ENCODE measurements around the gene PRDM16. TPM values are rescaled to one million over a fixed set of nuclear protein-coding genes. Genes with fewer than 3 reads are reported as not detected.

Gene PRDM16
- total RNA-seq, 1 donor from 2014 or later, result 0.07 TPM

DNA sequence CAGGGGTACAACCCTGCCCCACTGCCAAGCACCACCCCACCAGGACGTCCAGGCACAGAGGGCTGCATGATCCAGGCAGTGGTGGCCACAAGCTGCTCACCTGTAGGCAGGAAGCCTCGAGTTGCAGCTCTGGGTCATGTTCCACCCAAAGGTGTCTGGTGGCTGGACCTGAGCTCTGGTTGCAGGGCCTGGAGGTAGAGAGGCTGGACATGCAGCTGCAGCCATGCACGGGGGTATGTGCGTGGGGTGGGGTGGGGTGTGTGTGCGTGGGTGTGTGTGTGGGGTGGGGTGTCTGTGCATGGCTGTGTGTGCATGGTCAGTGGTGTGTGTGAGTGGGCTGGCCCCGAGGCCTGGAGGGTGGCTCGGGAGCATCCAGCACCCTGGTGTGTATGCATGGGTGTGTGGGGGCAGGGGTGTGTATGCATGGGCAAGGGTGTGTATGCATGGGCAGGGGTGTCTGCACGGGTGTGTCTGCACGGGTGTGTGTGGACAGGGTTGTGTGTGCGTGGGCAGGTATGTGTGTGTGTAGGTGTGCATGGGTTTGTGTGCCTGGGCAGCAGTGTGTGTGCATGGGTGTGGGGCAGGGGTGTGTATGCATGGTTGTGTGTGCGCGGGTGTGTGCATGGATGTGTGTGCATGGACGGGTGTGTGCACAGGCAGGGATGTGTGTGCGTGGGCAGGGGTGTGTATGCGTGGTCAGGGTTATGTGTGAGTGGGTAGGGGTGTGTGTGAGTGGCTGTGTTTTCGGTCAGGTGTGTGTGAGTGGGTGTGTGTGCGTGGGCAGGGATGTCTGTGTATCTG lies 401.0 kb downstream of the PRDM16 start:
- intact Hi-C loops (cut with micrococcal nuclease), result no loop called here

DNA sequence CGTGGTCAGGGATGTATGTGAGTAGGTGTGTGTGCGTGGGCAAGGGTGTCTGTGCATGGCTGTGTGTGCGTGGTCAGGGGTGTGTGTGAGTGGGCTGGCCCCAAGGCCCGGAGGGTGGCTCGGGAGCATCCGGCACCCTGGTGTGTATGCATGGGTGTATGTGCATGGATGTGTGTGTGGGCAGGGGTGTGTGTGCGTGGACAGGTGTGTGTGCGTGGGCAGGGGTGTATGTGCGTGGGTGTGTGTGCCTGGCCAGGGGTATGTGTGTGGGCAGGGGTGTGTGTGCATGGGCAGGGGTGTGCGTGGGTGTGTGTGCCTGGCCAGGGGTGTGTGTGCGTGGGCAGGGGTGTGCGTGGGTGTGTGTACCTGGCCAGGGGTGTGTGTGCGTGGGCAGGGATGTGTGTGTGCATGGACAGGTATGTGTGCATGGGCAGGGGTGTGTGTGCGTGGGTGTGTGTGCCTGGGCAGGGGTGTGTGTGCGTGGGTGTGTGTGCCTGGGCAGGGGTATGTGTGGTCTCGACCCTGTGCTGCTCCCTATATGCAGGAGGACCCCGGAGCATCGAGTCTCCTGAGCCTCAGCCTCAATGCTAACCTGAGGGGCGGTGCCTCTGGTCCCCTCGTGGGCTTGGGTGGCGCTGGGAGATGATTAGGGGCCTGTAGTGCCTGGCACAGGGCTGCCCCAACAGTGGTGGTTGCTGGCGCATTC lies 401.8 kb downstream of the PRDM16 start:
- intact Hi-C loops (cut with micrococcal nuclease), result no loop called here

DNA sequence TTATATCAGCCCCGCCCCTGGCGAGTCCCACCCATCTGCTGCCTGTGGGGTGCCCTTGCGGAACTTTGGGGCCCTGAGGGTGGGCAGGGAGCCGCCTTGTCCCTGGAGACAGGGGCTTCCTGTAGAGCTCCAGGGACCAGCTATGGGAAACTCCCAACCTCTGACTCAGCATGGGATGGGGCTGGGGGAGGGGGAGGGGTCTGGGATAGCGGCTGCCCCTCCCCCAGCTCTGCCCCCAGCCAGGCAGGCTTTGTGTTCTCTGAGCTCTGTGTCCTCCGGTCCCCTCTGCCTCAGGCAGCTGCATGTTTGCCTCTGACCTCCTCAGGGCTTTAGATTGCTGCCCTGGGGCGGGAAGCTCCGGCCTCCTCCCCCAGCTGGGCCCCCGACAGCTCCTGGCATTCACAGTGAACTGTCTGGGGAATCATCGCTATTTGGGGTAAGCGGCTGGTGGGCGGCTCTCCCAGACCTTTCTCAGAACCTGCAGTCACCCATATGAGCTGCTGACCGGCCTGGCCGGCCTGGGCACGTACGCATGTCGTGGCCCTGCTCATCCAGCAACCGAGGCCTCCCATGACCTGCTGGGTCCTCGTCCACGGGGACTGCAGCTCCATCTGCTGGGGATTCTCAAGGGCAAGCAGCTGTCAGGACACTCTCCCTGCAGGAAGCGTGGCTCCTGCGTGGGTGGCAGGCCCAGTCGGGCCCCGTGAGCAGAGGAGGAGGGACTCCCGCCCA lies 402.5 kb downstream of the PRDM16 start:
- intact Hi-C loops (cut with micrococcal nuclease), result no loop called here

DNA sequence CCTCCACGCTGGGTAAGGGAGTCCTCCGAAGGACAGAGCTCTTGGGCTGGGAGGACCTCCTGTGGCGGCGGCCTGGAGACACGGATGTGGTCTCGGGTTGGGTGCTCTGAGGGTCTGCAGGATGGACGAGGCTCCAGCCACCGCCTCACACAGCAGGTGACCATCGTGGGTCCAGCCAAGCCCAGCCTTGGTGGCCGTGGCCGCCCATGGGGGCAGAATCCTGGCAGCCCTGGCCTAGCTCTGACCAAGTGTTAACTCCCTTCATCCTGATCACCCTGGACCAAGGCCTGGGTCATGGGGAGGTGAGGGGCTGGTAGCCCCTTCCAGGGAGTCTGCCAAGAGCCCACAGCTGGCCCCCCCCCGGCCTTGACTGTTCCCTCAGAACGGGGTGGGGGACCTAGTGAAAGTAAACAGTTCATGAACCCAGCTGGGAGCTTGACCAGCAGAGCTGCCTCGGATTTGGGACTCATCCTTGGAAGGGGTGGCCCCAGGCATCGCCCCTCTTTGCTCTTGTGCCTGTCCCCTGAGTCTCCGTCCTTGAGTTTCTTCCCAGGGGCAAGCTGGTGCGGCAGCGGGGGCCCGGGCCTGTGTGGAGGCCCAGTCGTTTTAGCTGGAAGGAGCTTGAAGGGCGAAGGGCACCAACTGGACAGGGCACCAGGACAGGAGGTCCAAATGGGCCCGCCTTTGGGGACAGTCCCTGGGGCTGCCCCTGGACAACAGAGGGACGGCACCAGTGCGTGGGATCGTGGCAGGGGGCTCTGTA lies 403.3 kb downstream of the PRDM16 start:
- intact Hi-C loops (cut with micrococcal nuclease), result no loop called here

DNA sequence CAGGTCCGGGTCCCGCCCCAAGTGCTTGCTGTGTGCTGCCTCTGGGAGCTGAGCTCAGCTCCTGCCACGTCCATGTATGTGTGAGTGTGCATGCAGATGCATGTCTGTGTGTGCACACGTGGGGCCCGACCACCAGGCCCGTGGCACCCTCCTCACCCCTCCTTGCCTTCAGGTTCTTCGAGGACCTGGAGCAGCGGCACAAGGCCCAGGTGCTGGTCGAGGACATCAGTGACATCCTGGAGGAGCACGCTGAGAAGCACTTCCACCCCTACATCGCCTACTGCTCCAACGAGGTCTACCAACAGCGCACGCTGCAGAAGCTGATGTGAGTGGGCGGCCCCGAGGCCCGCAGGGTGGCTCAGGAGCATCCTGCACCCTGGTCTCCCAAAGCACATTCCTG lies 403.9 kb downstream of the PRDM16 start:
- intact Hi-C loops (cut with micrococcal nuclease), result no loop called here

DNA sequence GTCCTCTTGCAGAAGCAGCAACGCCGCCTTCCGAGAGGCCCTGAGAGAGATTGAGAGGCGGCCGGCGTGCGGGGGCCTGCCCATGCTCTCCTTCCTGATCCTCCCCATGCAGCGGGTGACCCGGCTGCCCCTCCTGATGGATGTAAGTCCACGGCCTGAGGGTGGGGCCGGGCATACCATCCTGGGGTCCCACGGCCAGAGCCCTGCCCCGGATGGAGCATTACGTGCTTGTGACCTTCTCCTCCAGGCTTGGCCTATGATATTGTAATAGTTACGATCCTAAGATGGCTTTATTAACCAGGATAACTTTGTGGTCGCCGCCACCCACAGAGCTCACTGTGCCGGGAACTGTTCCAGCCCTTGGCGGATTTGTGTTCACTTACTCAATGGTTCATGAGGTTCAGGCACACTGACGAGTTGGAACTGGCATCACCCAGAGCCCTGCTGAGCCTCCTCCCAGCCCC lies 404.4 kb downstream of the PRDM16 start:
- intact Hi-C loops (cut with micrococcal nuclease), result no loop called here

DNA sequence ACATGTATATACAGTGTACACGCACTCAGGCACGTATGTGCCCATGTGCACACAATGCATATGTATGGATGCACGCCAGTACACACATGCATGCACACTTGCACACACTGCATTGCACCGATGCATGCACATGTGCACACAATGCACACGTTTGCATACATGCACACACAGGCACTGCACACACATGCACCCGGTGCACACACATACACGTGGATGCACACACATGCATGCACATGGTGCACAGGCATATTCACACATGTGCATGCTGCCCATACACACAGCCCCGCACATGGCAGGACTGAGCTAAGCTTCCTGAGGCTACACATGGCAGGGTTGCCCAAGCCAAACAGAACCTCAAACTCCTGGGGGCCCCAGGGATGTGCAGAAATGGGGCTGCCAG lies 405.0 kb downstream of the PRDM16 start:
- intact Hi-C loops (cut with micrococcal nuclease), result no loop called here

DNA sequence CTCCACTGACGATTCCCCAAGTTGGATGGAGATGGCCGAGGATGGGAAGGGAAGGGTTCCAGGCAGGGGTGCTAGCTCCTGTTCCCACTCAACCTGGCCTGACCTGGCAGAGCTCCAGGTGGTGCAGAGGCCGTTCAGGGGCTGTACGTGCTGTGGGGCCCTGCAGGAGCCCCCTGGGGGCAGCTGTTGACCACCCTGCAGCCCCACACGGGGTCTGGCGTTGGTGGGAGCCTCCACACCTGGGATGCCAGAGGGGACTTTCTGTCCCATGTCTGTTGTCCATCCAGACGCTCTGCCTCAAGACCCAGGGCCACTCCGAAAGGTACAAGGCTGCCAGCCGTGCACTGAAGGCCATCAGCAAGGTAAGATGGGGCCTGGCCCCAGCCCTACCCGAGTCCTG lies 405.4 kb downstream of the PRDM16 start:
- intact Hi-C loops (cut with micrococcal nuclease), result no loop called here

DNA sequence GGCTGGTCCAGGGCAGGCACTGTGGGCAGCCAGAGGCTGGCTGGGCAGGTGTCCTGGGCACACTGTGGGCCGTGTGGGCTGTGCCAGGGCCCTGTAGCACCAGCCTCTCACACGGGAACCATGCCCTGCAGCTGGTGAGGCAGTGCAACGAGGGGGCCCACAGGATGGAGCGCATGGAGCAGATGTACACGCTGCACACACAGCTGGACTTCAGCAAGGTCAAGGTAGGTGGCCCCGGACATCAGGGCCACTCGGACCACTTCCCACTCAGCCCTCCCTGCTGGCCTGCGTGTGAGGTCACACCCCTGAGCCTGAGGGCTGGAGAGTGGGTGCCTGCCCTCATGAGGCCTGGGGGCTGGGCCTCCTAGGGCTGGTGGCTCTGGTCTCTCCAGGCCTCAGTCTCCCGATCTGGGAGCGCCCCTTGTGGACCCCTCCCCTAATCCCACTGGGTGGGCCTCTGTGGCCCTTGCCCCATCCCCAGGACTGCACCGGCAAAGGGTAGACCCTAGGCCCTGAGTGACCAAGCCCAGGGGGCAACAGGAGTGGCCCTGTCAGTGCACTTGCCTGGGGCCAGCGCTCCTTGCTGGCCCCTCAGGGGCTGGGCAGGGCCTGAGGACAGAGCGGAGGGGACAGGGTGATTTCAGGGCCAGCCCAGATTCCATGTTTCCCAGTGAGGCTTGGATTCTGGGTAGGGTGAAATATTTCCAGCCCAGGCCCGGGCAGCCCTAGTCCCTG lies 407.0 kb downstream of the PRDM16 start:
- intact Hi-C loops (cut with micrococcal nuclease), result no loop called here

DNA sequence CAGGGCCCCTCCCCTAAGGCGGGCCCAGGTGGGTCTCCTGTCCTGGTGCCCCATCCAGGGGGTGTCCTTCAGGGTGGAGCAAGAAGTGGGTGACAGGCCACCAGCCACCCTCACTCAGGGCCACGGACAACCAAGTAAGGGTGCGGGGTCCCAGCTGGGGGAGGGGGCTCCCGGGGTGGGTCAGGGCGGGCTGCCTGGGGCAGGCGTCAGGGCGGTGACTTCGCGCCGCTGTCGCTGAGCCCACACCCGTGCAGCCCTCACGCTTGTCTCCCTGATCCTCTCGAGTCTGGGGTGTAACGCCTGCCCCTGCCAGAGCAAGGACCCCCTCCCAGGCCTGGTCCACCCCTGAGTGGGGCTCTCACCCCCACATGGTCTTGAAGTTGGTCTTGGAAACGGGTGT lies 407.7 kb downstream of the PRDM16 start:
- intact Hi-C loops (cut with micrococcal nuclease), result no loop called here

DNA sequence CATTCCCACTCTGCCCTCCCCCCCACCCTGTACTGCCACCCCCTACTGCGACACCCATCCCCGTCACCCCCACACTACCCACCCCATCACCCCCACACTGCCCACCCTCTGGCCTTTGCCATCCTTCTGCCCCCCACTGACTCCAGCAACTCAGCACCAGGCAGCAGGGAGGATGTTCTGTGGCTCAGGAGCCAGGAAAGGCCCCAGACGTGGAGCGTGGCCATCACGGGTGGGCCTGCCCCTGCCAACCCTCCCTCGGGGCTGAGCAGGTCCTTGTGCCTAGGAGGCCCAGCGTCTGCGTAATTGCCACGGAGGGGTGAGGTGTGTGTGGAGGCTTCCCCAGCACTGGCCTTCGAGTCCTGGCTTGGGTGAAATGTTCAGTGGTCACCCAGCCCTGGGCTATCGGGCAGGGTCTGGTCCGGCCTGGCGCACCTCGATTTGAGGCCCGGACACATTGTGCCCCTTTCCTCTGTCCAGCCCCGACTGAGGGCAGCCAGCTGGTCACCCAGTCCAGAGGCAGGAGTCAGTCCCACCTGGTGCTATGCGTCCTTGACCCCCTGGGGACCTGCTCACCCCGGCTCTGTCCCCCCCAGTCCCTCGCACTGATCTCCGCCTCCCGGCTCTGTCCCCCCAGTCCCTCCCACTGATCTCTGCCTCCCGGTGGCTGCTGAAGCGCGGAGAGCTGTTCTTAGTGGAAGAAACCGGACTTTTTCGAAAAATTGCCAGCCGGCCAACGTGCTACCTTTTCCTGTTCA lies 408.4 kb downstream of the PRDM16 start:
- intact Hi-C loops (cut with micrococcal nuclease), result no loop called here

DNA sequence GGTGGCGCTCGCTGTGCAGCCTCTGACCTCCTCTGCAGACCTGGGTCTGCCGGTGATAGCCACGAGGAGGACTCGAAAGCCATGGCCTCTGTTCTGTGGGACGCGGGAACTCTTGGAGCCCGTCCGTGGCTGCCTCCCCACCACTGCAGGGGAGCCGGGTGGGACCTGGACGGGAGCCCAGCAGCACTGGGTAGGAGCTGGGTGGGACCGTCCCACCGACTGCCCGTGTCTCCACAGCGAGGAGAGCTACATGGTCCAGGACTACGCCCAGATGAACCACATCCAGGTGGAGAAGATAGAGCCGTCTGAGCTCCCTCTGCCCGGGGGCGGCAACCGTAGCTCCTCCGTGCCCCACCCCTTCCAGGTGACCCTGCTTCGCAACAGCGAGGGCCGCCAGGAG lies 409.2 kb downstream of the PRDM16 start:
- intact Hi-C loops (cut with micrococcal nuclease), result no loop called here

DNA sequence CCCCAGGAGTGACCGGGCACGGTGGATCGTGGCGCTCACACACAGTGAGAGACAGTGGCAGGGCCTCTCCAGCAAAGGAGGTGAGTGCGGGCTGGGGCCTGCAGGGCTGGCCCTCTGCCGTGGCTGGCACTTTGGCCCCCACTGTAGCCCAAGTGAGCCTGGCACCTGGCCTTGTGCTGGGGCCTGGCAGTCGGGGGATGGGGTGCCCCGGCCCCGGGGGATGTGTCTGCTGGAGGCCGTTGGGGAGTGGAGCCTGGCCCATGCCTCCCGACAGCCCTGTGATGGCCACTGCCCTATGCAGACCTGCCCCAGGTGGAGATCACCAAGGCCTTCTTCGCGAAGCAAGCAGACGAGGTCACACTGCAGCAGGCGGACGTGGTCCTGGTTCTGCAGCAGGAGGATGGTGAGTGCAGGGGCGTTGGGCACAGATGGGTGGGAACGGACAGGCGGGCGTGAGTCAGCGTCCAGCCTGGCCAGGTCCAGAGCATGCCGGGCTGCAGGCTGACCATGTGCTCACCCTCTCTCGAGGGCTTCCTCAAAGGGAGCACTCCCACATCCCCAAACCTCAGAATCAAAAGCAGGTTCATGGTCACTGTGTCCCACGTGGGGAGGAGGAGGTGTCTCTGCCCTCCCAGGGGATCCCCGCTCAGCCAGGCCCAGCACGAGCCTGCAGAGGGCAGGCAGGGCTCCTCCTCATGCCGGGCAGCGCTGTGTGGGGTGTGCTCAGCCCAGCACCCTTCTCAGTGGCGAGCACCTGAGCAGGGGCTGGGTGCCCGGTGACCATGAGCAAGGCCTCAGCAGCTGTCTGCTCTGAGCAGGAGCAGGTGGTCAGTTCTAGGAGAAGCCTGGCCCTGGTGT lies 410.7 kb downstream of the PRDM16 start:
- intact Hi-C loops (cut with micrococcal nuclease), result no loop called here

DNA sequence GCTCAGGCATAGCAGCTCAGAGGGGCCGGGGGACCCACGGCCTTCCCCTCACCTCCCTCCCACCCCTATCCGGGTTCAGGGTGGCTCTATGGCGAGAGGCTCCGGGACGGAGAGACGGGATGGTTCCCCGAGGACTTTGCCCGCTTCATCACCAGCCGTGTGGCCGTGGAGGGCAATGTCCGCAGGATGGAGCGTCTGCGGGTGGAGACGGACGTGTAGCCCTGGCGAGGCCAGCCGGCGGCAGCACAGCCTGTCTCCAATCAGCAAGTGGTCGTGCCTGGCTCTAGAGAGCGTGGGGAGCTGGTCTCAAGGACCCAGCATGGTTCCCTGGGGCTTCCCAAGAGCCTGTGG lies 411.3 kb downstream of the PRDM16 start:
- intact Hi-C loops (cut with micrococcal nuclease), result no loop called here

DNA sequence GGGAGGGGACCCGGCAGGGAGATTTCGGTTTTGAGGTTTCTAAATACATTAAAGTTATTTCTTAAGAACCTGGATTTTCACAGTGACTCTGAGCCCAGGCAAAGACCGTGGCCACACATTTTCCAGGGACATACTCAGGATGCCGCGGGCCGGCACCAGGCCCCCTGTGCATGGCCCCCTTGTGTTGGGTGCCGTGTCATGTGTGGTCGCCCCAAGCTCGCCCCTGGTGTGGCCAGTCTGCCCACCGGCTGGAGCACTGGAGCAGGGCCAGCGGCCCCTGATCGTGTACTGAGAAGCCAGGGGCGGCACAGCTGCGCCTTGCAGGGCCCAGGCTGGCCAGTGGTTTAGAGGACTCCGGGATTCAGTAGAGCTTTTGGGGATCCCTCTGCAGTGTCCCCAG lies 412.0 kb downstream of the PRDM16 start:
- intact Hi-C loops (cut with micrococcal nuclease), result no loop called here

DNA sequence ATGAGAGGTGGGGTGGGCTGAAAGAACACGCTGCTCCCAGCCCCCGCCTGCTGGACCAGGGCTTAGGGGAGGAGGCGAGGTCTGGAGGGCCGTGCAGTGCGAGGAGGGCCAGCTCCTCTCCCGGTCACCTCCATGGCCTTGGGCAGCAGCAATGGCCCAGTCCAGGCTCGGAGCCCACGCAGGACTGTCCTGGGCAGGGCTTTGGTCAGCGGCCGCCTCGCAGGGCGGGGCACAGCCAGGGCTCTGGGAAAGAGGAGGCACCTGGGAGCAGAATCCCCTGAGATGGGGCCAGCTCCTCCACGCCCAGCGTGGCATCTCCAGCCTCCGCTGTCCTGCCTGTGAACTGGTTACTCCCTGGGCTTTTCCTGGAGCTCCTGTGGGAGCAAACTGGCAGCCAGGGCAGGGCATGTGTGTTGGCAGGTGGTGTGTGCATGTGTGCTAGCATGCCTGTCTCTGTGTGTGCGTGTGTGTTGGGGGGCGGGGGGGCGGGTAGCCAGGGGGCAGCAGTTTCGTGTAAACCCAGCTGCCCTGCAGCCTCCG lies 412.9 kb downstream of the PRDM16 start:
- intact Hi-C loops (cut with micrococcal nuclease), result no loop called here

DNA sequence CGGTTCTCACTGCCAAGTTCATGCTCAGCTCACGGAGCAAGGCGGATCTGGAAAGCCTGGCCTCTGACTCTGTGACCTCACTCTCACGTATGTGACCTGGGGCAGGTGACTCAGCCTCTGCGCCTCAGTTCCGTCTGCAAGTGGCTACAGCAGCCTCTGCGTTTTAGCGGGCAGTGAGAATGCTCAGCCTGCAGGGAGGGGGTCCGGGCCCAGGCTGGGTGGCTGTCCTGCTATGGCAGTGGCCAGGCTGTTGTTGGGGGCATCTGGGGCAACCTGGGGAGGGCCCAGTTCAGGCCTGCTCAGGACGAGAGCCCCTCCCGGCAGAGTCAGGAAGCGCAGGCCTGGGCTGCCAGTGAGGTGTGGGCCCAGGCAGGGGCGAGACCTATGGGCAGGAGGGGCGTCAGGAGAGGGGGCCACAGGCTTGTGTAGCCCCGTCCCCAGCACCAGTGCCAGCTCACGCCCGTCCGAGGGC lies 413.4 kb downstream of the PRDM16 start:
- intact Hi-C loops (cut with micrococcal nuclease), result no loop called here

DNA sequence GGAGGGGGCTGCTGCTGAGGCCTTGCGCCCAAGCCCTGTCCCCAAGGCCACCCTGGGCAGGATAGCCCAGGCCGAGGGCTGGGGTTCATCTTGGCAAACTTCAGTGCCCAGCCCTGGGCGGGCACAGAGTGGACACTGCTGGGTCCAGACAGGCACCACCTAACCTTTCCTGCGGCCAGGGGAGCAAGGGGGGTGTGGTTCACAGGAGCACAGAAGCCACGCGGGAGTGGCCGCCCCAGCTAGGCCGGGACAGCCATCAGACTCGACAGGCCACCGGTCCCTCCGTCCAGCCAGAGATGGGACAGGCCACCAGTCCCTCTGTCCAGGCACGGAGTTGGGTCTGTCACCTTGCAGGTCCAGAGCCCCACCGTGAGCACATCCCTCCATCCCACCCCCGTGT lies 414.4 kb downstream of the PRDM16 start:
- intact Hi-C loops (cut with micrococcal nuclease), result loop anchor here (1.0 kb wide), 1 partner anchor 30 kb away; no protein-coding TSS in a partner anchor

Data from T-helper 1 cell treated with Interleukin-12 subunit alpha and Interleukin-12 subunit beta and Interleukin-4 antibody, amounts not matched to agents 30 ng/mL and 1 ng/mL, for 36 hours (primary cell).